NCI-H82 (cell line): Measurements from ENCODE around the gene KDM6B.

Experiments
- DNase-seq: peaks from one replicate; lab custom pipeline; 2025; lab: John Stamatoyannopoulos, UW

Gene KDM6B

GRCh38 chr17:7880076-7880868, 46.3 kb downstream of the KDM6B start:
- DNase-seq, result peak; percentile 59

GRCh38 chr17:7881276-7882054, 47.4 kb downstream of the KDM6B start:
- peak; percentile 89 for DNase-seq

- DNase-seq, result peak; percentile 59
Measured at GRCh38 chr17:7882068-7882467, 48.1 kb downstream of the KDM6B start.

- DNase-seq, result peak; percentile 42
Measured at GRCh38 chr17:7882629-7883028, 48.6 kb downstream of the KDM6B start.
